GM21619 (cell line): ENCODE measurements around the gene SH2D4B.

Experiments used
- ATAC-seq: cut with Tn5 transposase; IDR thresholded peaks from one replicate; pipeline ENCODE4 v1.9.1; 2021; ENCODE audit not compliant: unreplicated experiment

Gene SH2D4B

GRCh38 chr10:80622153-80622552, 84.5 kb downstream of the SH2D4B start:
- no peak for ATAC-seq

GRCh38 chr10:80630324-80630723, 92.6 kb downstream of the SH2D4B start:
- ATAC-seq, result no peak

- ATAC-seq, result no peak
Observed at GRCh38 chr10:80632742-80633141, 95.0 kb downstream of the SH2D4B start.

- no peak for ATAC-seq
Observed at GRCh38 chr10:80633383-80633860, 95.7 kb downstream of the SH2D4B start.

- no peak for ATAC-seq
Observed at GRCh38 chr10:80633910-80634309, 96.2 kb downstream of the SH2D4B start.

GRCh38 chr10:80642661-80643060, 105.0 kb downstream of the SH2D4B start:
- ATAC-seq, result no peak

- no peak for ATAC-seq
Observed at GRCh38 chr10:80646366-80646765, 108.7 kb downstream of the SH2D4B start.

GRCh38 chr10:80647173-80647833, 109.6 kb downstream of the SH2D4B start:
- no peak for ATAC-seq

- no peak for ATAC-seq
Observed at GRCh38 chr10:80648106-80648505, 110.4 kb downstream of the SH2D4B start.

- ATAC-seq, result no peak
Observed at GRCh38 chr10:80649183-80649582, 111.5 kb downstream of the SH2D4B start.

GRCh38 chr10:80655898-80656297, 118.2 kb downstream of the SH2D4B start:
- ATAC-seq, result no peak

- no peak for ATAC-seq
Observed at GRCh38 chr10:80658068-80658467, 120.4 kb downstream of the SH2D4B start.

GRCh38 chr10:80659289-80659688, 121.6 kb downstream of the SH2D4B start:
- no peak for ATAC-seq

- no peak for ATAC-seq
Observed at GRCh38 chr10:80660266-80660665, 122.6 kb downstream of the SH2D4B start.

GRCh38 chr10:80660736-80661135, 123.0 kb downstream of the SH2D4B start:
- ATAC-seq, result no peak

- no peak for ATAC-seq
Observed at GRCh38 chr10:80661526-80661925, 123.8 kb downstream of the SH2D4B start.

- ATAC-seq, result peak; percentile 78
Observed at GRCh38 chr10:80662429-80663261, 124.9 kb downstream of the SH2D4B start.

- ATAC-seq, result peak; percentile 76
Observed at GRCh38 chr10:80664071-80664680, 126.5 kb downstream of the SH2D4B start.

GRCh38 chr10:80669485-80669884, 131.8 kb downstream of the SH2D4B start:
- ATAC-seq, result no peak

GRCh38 chr10:80670774-80671173, 133.1 kb downstream of the SH2D4B start:
- no peak for ATAC-seq

- no peak for ATAC-seq
Observed at GRCh38 chr10:80671847-80672246, 134.1 kb downstream of the SH2D4B start.

- ATAC-seq, result no peak
Observed at GRCh38 chr10:80672613-80673012, 134.9 kb downstream of the SH2D4B start.
